ENCODE results near the gene DZIP1L. TPM values are rescaled to one million over a fixed set of nuclear protein-coding genes. Genes with fewer than 3 reads are reported as not detected.

The DZIP1L gene
- total and polyA plus RNA-seq, 10 donors, result 0.85 to 38.6 (median 12.4) TPM

- no peak for TF ChIP-seq POLR2AphosphoS5 (IDR thresholded peaks at IDR 0.05)
- TF ChIP-seq POLR2A (IDR thresholded peaks at IDR 0.05), result no peak
- no peak for TF ChIP-seq CTCF (IDR thresholded peaks at IDR 0.05 in 8 of 11, conservative IDR thresholded peaks at IDR 0.05 in 3 of 11)
- peaks cover 0 to 74% (median 5%) of the 10 kb centered on the region in 6 donors for H3K36me3 ChIP-seq
- H3K9me3 ChIP-seq, result no peaks in the 10 kb centered on the region
- no peak overlapping the region for H3K27ac ChIP-seq
- no peak overlapping the region for H3K4me3 ChIP-seq
- intact Hi-C loops (cut with DNase I; ENCODE audit: low total_unique reads), result no loop called here
- peaks cover 0 to 14% (median 0%) of the 10 kb centered on the region in 7 donors for H3K27me3 ChIP-seq (replicated peaks in 1 of 7)
- DNase-seq, result no peak
- peaks cover 0 to 8% (median 0%) of the 10 kb centered on the region in 6 donors for H3K4me1 ChIP-seq
- WGBS, 5 donors, result 53 to 98% (median 84%) methylated on average over 3 of the region's 3 CpGs
Measured at GRCh38 chr3:138066972-138067371, 48.4 kb downstream of the DZIP1L start.

- Histone ChIP-seq H3K4me1 (peaks cover 0 to 8% (median 0%) of the 10 kb centered on the region in 6 donors), H3K9me3 (no peaks in the 10 kb centered on the region), H3K27me3 (replicated peaks in 1 of 7) (peaks cover 0 to 14% (median 0%) of the 10 kb centered on the region in 7 donors), H3K36me3 (peaks cover 0 to 74% (median 5%) of the 10 kb centered on the region in 6 donors), H3K4me3 (no peak overlapping the region), H3K27ac (no peak overlapping the region)
- intact Hi-C loops (cut with DNase I; ENCODE audit: low total_unique reads), result no loop called here
- DNase-seq, result no peak
- no peak for TF ChIP-seq POLR2A (IDR thresholded peaks at IDR 0.05)
- TF ChIP-seq POLR2AphosphoS5 (IDR thresholded peaks at IDR 0.05), result no peak
- no peak for TF ChIP-seq CTCF (IDR thresholded peaks at IDR 0.05 in 8 of 11, conservative IDR thresholded peaks at IDR 0.05 in 3 of 11)
- 67 to 88% (median 74%) methylated on average over 8 of the region's 8 CpGs for WGBS, 5 donors
Measured at GRCh38 chr3:138066383-138066782, 49.0 kb downstream of the DZIP1L start.

GRCh38 chr3:138065949-138066348 is 49.5 kb downstream of the DZIP1L start:
- no peak for DNase-seq
- H3K27ac ChIP-seq, result no peak overlapping the region
- H3K27me3 ChIP-seq (replicated peaks in 1 of 7), result peaks cover 0 to 14% (median 0%) of the 10 kb centered on the region in 7 donors
- intact Hi-C loops (cut with DNase I; ENCODE audit: low total_unique reads), result no loop called here
- WGBS, 5 donors, result 77 to 96% (median 82%) methylated on average over 2 of the region's 2 CpGs
- H3K4me1 ChIP-seq, result peaks cover 0 to 8% (median 0%) of the 10 kb centered on the region in 6 donors
- H3K36me3 ChIP-seq, result peaks cover 0 to 70% (median 5%) of the 10 kb centered on the region in 6 donors
- H3K4me3 ChIP-seq, result no peak overlapping the region
- TF ChIP-seq POLR2A (IDR thresholded peaks at IDR 0.05) (no peak), CTCF (IDR thresholded peaks at IDR 0.05 in 8 of 11, conservative IDR thresholded peaks at IDR 0.05 in 3 of 11) (no peak), POLR2AphosphoS5 (IDR thresholded peaks at IDR 0.05) (no peak)
- H3K9me3 ChIP-seq, result no peaks in the 10 kb centered on the region

- H3K27ac ChIP-seq, result no peak overlapping the region
- TF ChIP-seq POLR2AphosphoS5 (IDR thresholded peaks at IDR 0.05) (no peak), POLR2A (IDR thresholded peaks at IDR 0.05) (no peak), CTCF (IDR thresholded peaks at IDR 0.05 in 8 of 11, conservative IDR thresholded peaks at IDR 0.05 in 3 of 11) (no peak)
- H3K36me3 ChIP-seq, result peaks cover 0 to 55% (median 5%) of the 10 kb centered on the region in 6 donors
- WGBS, 5 donors, result 62 to 86% (median 65%) methylated on average over 3 to 4 of the region's 4 CpGs
- DNase-seq, result no peak
- intact Hi-C loops (cut with DNase I; ENCODE audit: low total_unique reads), result no loop called here
- no peak overlapping the region for H3K4me3 ChIP-seq
- H3K9me3 ChIP-seq, result no peaks in the 10 kb centered on the region
- H3K27me3 ChIP-seq (replicated peaks in 1 of 7), result peaks cover 0 to 12% (median 0%) of the 10 kb centered on the region in 7 donors
- H3K4me1 ChIP-seq, result peaks cover 0 to 5% (median 0%) of the 10 kb centered on the region in 6 donors
Measured at GRCh38 chr3:138063416-138063815, 52.0 kb downstream of the DZIP1L start.

Measured in spleen (tissue), 11 donors.